Lower lobe of right lung (tissue), 2 donors: ENCODE measurements around the gene MYO1E. TPM values are rescaled to one million over a fixed set of nuclear protein-coding genes. Genes with fewer than 3 reads are reported as not detected.

Experiments
- ATAC-seq, 2 donors: fragments of 200-7000 bp; cut with Tn5 transposase; one replicate each; pipeline ENCODE4 v1.9.1; 2020 to 2022; ENCODE audit warnings: mild to moderate bottlenecking in 2 of 2, moderate library complexity in 2 of 2
- DNase-seq: peaks from one replicate; pipeline ENCODE4 v3.0.0-alpha.2; 2020
- H3K27ac ChIP-seq: fragments of 200-600 bp; one replicate; pipeline ENCODE4 v1.8.0; 2022
- H3K27me3 ChIP-seq: fragments of 200-600 bp; one replicate; pipeline ENCODE4 v1.8.0; 2022; ENCODE audit warnings: low read depth
- H3K36me3 ChIP-seq: fragments of 200-600 bp; one replicate; pipeline ENCODE4 v1.8.0; 2022; ENCODE audit warnings: mild to moderate bottlenecking
- H3K4me1 ChIP-seq: fragments of 200-600 bp; one replicate; pipeline ENCODE4 v1.8.0; 2022
- H3K4me3 ChIP-seq: fragments of 200-600 bp; one replicate; pipeline ENCODE4 v1.8.0; 2022; ENCODE audit warnings: mild to moderate bottlenecking
- H3K9me3 ChIP-seq: fragments of 200-600 bp; one replicate; pipeline ENCODE4 v1.8.0; 2022
- CTCF ChIP-seq: fragments of 200-600 bp; IDR thresholded peaks from one replicate; pipeline ENCODE4 v1.8.0; 2022; ENCODE audit warnings: antibody characterized with exemption, mild to moderate bottlenecking
- intact Hi-C: fragments of 100-400 bp; cut with DNase I; formaldehyde crosslinking; loops from one replicate; pipeline ENCODE4 v1.11.0; 2022
- long read RNA-seq: library from polyadenylated mRNA; unstranded; transcript quantifications from one replicate; pipeline ENCODE4 v2.0.0, GENCODE V29; 2021
- total RNA-seq: library from RNA; stranded (reverse); fragmentation: NEBNext Ultra II Directional; extraction: Animal tissue kit (Norgen Biotek cat#: 25700); gene quantifications from one replicate; pipeline ENCODE4 v1.2.1, GENCODE V29; 2021
- donor health status: DM: no; HTN: yes; CAD: no; lungs with severe emphysema.

The MYO1E gene
- 59.4 TPM for total RNA-seq
- long read RNA-seq, full-length matches to known transcripts: 8 of 40 reads
- long read RNA-seq, partial matches to known transcripts: 10 of 40 reads
- long read RNA-seq, other reads (novel, unspliced or antisense): 22 of 40 reads

- Histone ChIP-seq H3K9me3 (no peaks in the 10 kb centered on the region), H3K27ac (peak within 1 kb of the TSS; percentile 92), H3K36me3 (no peaks in the 10 kb centered on the region), H3K4me3 (peak within 1 kb of the TSS; percentile 91), H3K4me1 (peaks cover 14% of the 10 kb centered on the region), H3K27me3 (no peaks in the 10 kb centered on the region)
- peak; percentile 85 for DNase-seq
- intact Hi-C loops: no loop called here
- peak; percentile 97 for ATAC-seq
- TF ChIP-seq CTCF: no peak
These were observed at the start of gene MYO1E for GRCh38 chr15:59372352-59373211. Gene MYO1E, minus strand, starts transcription at chr15:59372871. Its CDS starts 371 bp downstream, at chr15:59372500.

- Histone ChIP-seq H3K4me3 (no peak overlapping the region), H3K9me3 (no peaks in the 10 kb centered on the region), H3K27me3 (no peaks in the 10 kb centered on the region), H3K36me3 (no peaks in the 10 kb centered on the region), H3K4me1 (no peaks in the 10 kb centered on the region), H3K27ac (no peak overlapping the region)
- intact Hi-C loops: no loop called here
- DNase-seq (no peak), ATAC-seq (no peak)
- no peak for TF ChIP-seq CTCF
These were observed 48.4 kb upstream of the MYO1E start for GRCh38 chr15:59420986-59421618.

GRCh38 chr15:59420108-59420507 is 47.4 kb upstream of the MYO1E start:
- ATAC-seq: no peak
- Histone ChIP-seq H3K4me3 (no peak overlapping the region), H3K4me1 (no peaks in the 10 kb centered on the region), H3K36me3 (no peaks in the 10 kb centered on the region), H3K27me3 (no peaks in the 10 kb centered on the region), H3K27ac (no peak overlapping the region), H3K9me3 (no peaks in the 10 kb centered on the region)
- intact Hi-C loops: no loop called here
- no peak for TF ChIP-seq CTCF
- DNase-seq: no peak

GRCh38 chr15:59419170-59419569 is 46.5 kb upstream of the MYO1E start:
- Histone ChIP-seq H3K4me3 (no peak overlapping the region), H3K36me3 (no peaks in the 10 kb centered on the region), H3K9me3 (no peaks in the 10 kb centered on the region), H3K27me3 (no peaks in the 10 kb centered on the region), H3K4me1 (no peaks in the 10 kb centered on the region), H3K27ac (no peak overlapping the region)
- intact Hi-C loops: no loop called here
- ATAC-seq (no peak), DNase-seq (no peak)
- no peak for TF ChIP-seq CTCF

- Histone ChIP-seq H3K36me3 (no peaks in the 10 kb centered on the region), H3K9me3 (no peaks in the 10 kb centered on the region), H3K4me1 (no peaks in the 10 kb centered on the region), H3K27ac (no peak overlapping the region), H3K4me3 (no peak overlapping the region), H3K27me3 (no peaks in the 10 kb centered on the region)
- intact Hi-C loops: no loop called here
- DNase-seq (no peak), ATAC-seq (no peak)
- no peak for TF ChIP-seq CTCF
These were observed 44.1 kb upstream of the MYO1E start for GRCh38 chr15:59416816-59417215.
